B cell (primary cell): ENCODE measurements around the gene HK3. TPM values are rescaled to one million over a fixed set of nuclear protein-coding genes. Genes with fewer than 3 reads are reported as not detected.

Experiments used
- ATAC-seq: fragments of 200-7000 bp; cut with Tn5 transposase; one replicate; pipeline ENCODE4 v1.10.0; 2021; ENCODE audit warnings: low read depth, mild to moderate bottlenecking, moderate number of reproducible peaks, moderate library complexity
- CTCF ChIA-PET: fragments of 350-600 bp; sonication (Branson Sonifier 250); formaldehyde crosslinking; loops from one replicate; lab custom pipeline; 2021; ENCODE audit warnings: antibody characterized with exemption, inconsistent platforms; lab: Charles Lee
- POLR2A ChIA-PET: fragments of 350-600 bp; sonication (Branson Sonifier 250); formaldehyde crosslinking; loops from one replicate; lab custom pipeline; 2021; ENCODE audit warnings: antibody characterized with exemption; lab: Charles Lee
- DNase-seq: peaks from one replicate; pipeline ENCODE4 v3.0.0; 2013
- H2AFZ ChIP-seq: 2 replicates; pipeline ENCODE4 v1.6.1; 2012; ENCODE audit warnings: mild to moderate bottlenecking, low read depth, low read length; ENCODE audit not compliant: insufficient read depth, poor library complexity, severe bottlenecking
- H3K27ac ChIP-seq, 2 donors: 1 replicate in 1 of 2; 2 replicates in 1 of 2; pipeline ENCODE4 v1.5.1; 2012 to 2013; ENCODE audit warnings: low read length in 2 of 2, mild to moderate bottlenecking in 2 of 2, moderate library complexity in 1 of 2
- H3K27me3 ChIP-seq, 4 experiments: fragments of 200-600 bp in 1 of 4; sonication (generic) in 1 of 4; replicated peaks in 1 of 4; 1 replicate in 2 of 4; 2 replicates in 2 of 4; pipeline versions ENCODE4 v1.6.1 to v1.7.0; 2013 to 2016; ENCODE audit warnings: low read length in 3 of 4, mild to moderate bottlenecking in 2 of 4, mixed read lengths in 1 of 4, moderate library complexity in 1 of 4; ENCODE audit not compliant: insufficient read depth in 4 of 4, control insufficient read depth in 3 of 4; ENCODE audit errors: control extremely low read depth in 1 of 4
- H3K36me3 ChIP-seq, 2 experiments: replicated peaks in 1 of 2; 1 replicate in 1 of 2; 2 replicates in 1 of 2; pipeline versions ENCODE4 v1.6.1 to v1.7.1; 2013; ENCODE audit warnings: low read length in 1 of 2; ENCODE audit not compliant: insufficient read depth in 2 of 2, control insufficient read depth in 1 of 2; ENCODE audit errors: control extremely low read depth in 1 of 2, extremely low read depth in 1 of 2
- H3K4me1 ChIP-seq, 2 donors: fragments of 200-600 bp in 1 of 2; sonication (generic) in 1 of 2; 1 replicate in 1 of 2; 2 replicates in 1 of 2; pipeline versions ENCODE4 v1.5.1 to v1.6.1; 2013 to 2017; ENCODE audit warnings: low read length in 2 of 2; ENCODE audit not compliant: control insufficient read depth in 2 of 2, insufficient read depth in 2 of 2
- H3K4me2 ChIP-seq: replicated peaks from 2 replicates; pipeline ENCODE3; 2012; ENCODE audit warnings: mild to moderate bottlenecking, low read depth, low read length; ENCODE audit not compliant: poor library complexity, severe bottlenecking
- H3K4me3 ChIP-seq, 5 experiments: fragments of 200-600 bp in 1 of 5; sonication (generic) in 1 of 5; 1 replicate in 3 of 5; 2 replicates in 2 of 5; pipeline versions ENCODE4 v1.5.1 to v1.7.0; 2011 to 2016; ENCODE audit warnings: low read length in 4 of 5, mild to moderate bottlenecking in 4 of 5, low read depth in 2 of 5, control low read depth in 1 of 5, moderate library complexity in 1 of 5; ENCODE audit not compliant: insufficient read depth in 1 of 5; ENCODE audit errors: control extremely low read depth in 1 of 5, extremely low read depth in 1 of 5
- H3K79me2 ChIP-seq: fragments of 200-600 bp; sonication (generic); one replicate; pipeline ENCODE4 v1.6.0; 2016; ENCODE audit warnings: low read length; ENCODE audit not compliant: control insufficient read depth, insufficient read depth
- H3K9ac ChIP-seq: fragments of 200-600 bp; sonication (generic); 2 replicates; pipeline ENCODE4 v1.6.1; 2017; ENCODE audit warnings: mild to moderate bottlenecking, low read length, moderate library complexity
- H3K9me3 ChIP-seq, 3 donors: one replicate each; pipeline versions ENCODE4 v1.6.1 to v1.7.1; 2013; ENCODE audit warnings: low read length in 2 of 3; ENCODE audit not compliant: control insufficient read depth in 2 of 3, insufficient read depth in 1 of 3; ENCODE audit errors: control extremely low read depth in 1 of 3
- H4K20me1 ChIP-seq: 2 replicates; pipeline ENCODE4 v1.6.0; 2012; ENCODE audit warnings: mild to moderate bottlenecking, low read length; ENCODE audit not compliant: insufficient read depth, control insufficient read depth, poor library complexity, severe bottlenecking
- H3K27ac Mint-ChIP-seq: one replicate; pipeline ENCODE4 v1.8.0; 2021; ENCODE audit warnings: mixed read lengths
- H3K27me3 Mint-ChIP-seq: one replicate; pipeline ENCODE4 v1.8.0; 2021; ENCODE audit warnings: mixed read lengths
- H3K4me1 Mint-ChIP-seq: one replicate; pipeline ENCODE4 v1.8.0; 2021; ENCODE audit warnings: mixed read lengths
- H3K4me3 Mint-ChIP-seq: one replicate; pipeline ENCODE4 v1.8.0; 2021; ENCODE audit warnings: mixed read lengths
- H3K9me3 Mint-ChIP-seq: one replicate; pipeline ENCODE4 v1.8.0; 2022; ENCODE audit warnings: mixed read lengths; ENCODE audit not compliant: insufficient read depth
- CTCF ChIP-seq: fragments of 200-600 bp; IDR thresholded peaks from one replicate; pipeline ENCODE4 v1.8.0; 2022; ENCODE audit warnings: antibody characterized with exemption, mild to moderate bottlenecking
- EZH2 ChIP-seq: IDR thresholded peaks from 2 replicates; pipeline ENCODE4 v1.6.1; 2012; ENCODE audit warnings: borderline replicate concordance, low read depth, mild to moderate bottlenecking, moderate library complexity, low read length; ENCODE audit not compliant: insufficient read depth, poor library complexity, severe bottlenecking
- WGBS: methylation state at CpG from one replicate; pipeline ENCODE4 v1.1.5; 2013; ENCODE audit warnings: missing lambda C conversion rate; ENCODE audit not compliant: insufficient coverage; 5-methylcytosine and 5-hydroxymethylcytosine counted together
- intact Hi-C: fragments of 100-400 bp; cut with micrococcal nuclease; formaldehyde crosslinking; loops from one replicate; pipeline ENCODE4 v1.10.0; 2022
- polyA plus RNA-seq: library from polyadenylated mRNA; depleted of rRNA; stranded (reverse); fragments of >200 nt; gene quantifications from 2 replicates; pipeline ENCODE4 v1.2.3, GENCODE V29; 2012
- total RNA-seq, 2 donors: library from RNA; stranded (reverse); fragments of 120-200 nt in 1 of 2; gene quantifications; 1 replicate in 1 of 2; 2 replicates in 1 of 2; pipeline versions ENCODE4 v1.2.3 to v1.2.4, GENCODE V29; 2013 to 2022

The HK3 gene
- total and polyA plus RNA-seq, 2 donors (not counting 1 experiment from before 2014, with no cell fraction given) = 0.30 to 5.0 TPM

- H3K36me3 ChIP-seq = no peaks in the 10 kb centered on the region
- H3K4me2 ChIP-seq = no peak overlapping the region
- intact Hi-C loops = no loop called here
- TF ChIP-seq EZH2 (no peak), CTCF (no peak)
- no peak overlapping the region for H3K9ac ChIP-seq
- no peak overlapping the region for H3K27ac ChIP-seq
- ATAC-seq (no peak), DNase-seq (no peak)
- Mint-ChIP-seq H3K4me1 (peaks cover 2% of the 10 kb centered on the region), H3K4me3 (no peak overlapping the region), H3K27me3 (peaks cover 23% of the 10 kb centered on the region), H3K27ac (no peak overlapping the region), H3K9me3 (no peaks in the 10 kb centered on the region)
- no peak overlapping the region for H2AFZ ChIP-seq
- H3K4me1 ChIP-seq = no peaks in the 10 kb centered on the region
- H3K79me2 ChIP-seq = no peaks in the 10 kb centered on the region
- 82% methylated on average over 21 of the region's 24 CpGs for WGBS
- POLR2A ChIA-PET = no interaction called here
- H4K20me1 ChIP-seq = no peaks in the 10 kb centered on the region
- H3K9me3 ChIP-seq = peaks cover 0 to 9% (median 0%) of the 10 kb centered on the region in 3 donors
- no peak overlapping the region for H3K4me3 ChIP-seq
- peaks cover 0 to 31% (median 3%) of the 10 kb centered on the region in 4 experiments for H3K27me3 ChIP-seq
- CTCF ChIA-PET = no interaction called here
Measured at GRCh38 chr5:176876506-176877431, 22.4 kb downstream of the HK3 start.
